SK-N-SH (cell line): ENCODE measurements around the gene SP3. TPM values are rescaled to one million over a fixed set of nuclear protein-coding genes. Genes with fewer than 3 reads are reported as not detected.
A peak's percentile ranks its signal among the peaks of the same experiment; 100 is the strongest.

Source experiments
- CTCF ChIA-PET: fragments of 300-600, 350-600 bp; formaldehyde crosslinking; extraction: SDS; loops from one replicate; lab custom pipeline; 2021; lab: Yijun Ruan, JAX
- POLR2A ChIA-PET: fragments of 350-600 bp; sonication (Branson Sonifier 250); formaldehyde crosslinking; extraction: SDS; loops from one replicate; lab custom pipeline; 2020; ENCODE audit warnings: antibody characterized with exemption, inconsistent platforms; lab: Yijun Ruan, JAX
- DNase-seq: peaks from one replicate; pipeline ENCODE4 v3.0.0; 2012
- H2AFZ ChIP-seq: fragments of 200-600 bp; sonication (generic); 2 replicates; pipeline ENCODE4 v1.8.1; 2016; ENCODE audit warnings: antibody characterized with exemption, mild to moderate bottlenecking, low read depth
- H3F3A ChIP-seq: fragments of 200-600 bp; sonication (generic); replicated peaks from 2 replicates; pipeline ENCODE3; 2016; ENCODE audit warnings: antibody characterized with exemption, mild to moderate bottlenecking; ENCODE audit not compliant: insufficient read depth
- H3K27ac ChIP-seq, 2 experiments: fragments of 200-500 bp in 1 of 2; fragments of 200-600 bp in 1 of 2; sonication (Bioruptor generic) in 1 of 2; sonication (generic), shearing (Covaris generic) in 1 of 2; 2 replicates each; pipeline versions ENCODE4 v1.5.1 to v1.6.1; 2014 to 2016; ENCODE audit warnings: low read depth in 2 of 2, inconsistent platforms in 1 of 2, low read length in 1 of 2, mild to moderate bottlenecking in 1 of 2, mixed read lengths in 1 of 2
- H3K27me3 ChIP-seq: fragments of 200-600 bp; sonication (generic), shearing (Covaris generic); 2 replicates; pipeline ENCODE4 v1.6.1; 2016; ENCODE audit warnings: mixed run types; ENCODE audit not compliant: insufficient read depth
- H3K36me3 ChIP-seq, 2 experiments: fragments of 200-500 bp in 1 of 2; fragments of 200-600 bp in 1 of 2; sonication (Bioruptor generic) in 1 of 2; sonication (generic) in 1 of 2; replicated peaks in 1 of 2; 2 replicates each; pipeline versions ENCODE3 to v1.5.1; 2014 to 2016; ENCODE audit warnings: low read length in 1 of 2, mild to moderate bottlenecking in 1 of 2; ENCODE audit not compliant: insufficient read depth in 2 of 2, control insufficient read depth in 1 of 2
- H3K4me1 ChIP-seq, 2 experiments: fragments of 200-500 bp in 1 of 2; fragments of 200-600 bp in 1 of 2; sonication (Bioruptor generic) in 1 of 2; sonication (generic), shearing (Covaris generic) in 1 of 2; 2 replicates each; pipeline versions ENCODE4 v1.5.1 to v1.6.1; 2014 to 2016; ENCODE audit warnings: low read depth in 1 of 2, low read length in 1 of 2, mixed run types in 1 of 2; ENCODE audit not compliant: insufficient read depth in 2 of 2, control insufficient read depth in 1 of 2
- H3K4me2 ChIP-seq: fragments of 200-600 bp; sonication (generic), shearing (Covaris generic); 2 replicates; pipeline ENCODE4 v1.6.1; 2017; ENCODE audit warnings: mixed run types
- H3K4me3 ChIP-seq, 2 experiments: fragments of 200-500 bp in 1 of 2; fragments of 200-600 bp in 1 of 2; sonication (Bioruptor generic) in 1 of 2; sonication (generic), shearing (Covaris generic) in 1 of 2; 2 replicates each; pipeline versions ENCODE4 v1.5.1 to v1.8.1; 2014 to 2016; ENCODE audit warnings: low read depth in 2 of 2, inconsistent platforms in 1 of 2, low read length in 1 of 2, mild to moderate bottlenecking in 1 of 2, mixed read lengths in 1 of 2, moderate library complexity in 1 of 2
- H3K79me2 ChIP-seq: fragments of 200-600 bp; sonication (generic); 2 replicates; pipeline ENCODE4 v1.8.1; 2017; ENCODE audit warnings: mild to moderate bottlenecking; ENCODE audit not compliant: insufficient read depth
- H3K9ac ChIP-seq: fragments of 200-600 bp; sonication (generic); 2 replicates; pipeline ENCODE4 v1.6.1; 2017; ENCODE audit warnings: mixed run types
- H3K9me2 ChIP-seq: fragments of 200-600 bp; sonication (generic); 2 replicates; pipeline ENCODE4 v1.6.1; 2017; ENCODE audit warnings: mixed run types
- H3K9me3 ChIP-seq: fragments of 200-600 bp; sonication (generic); 2 replicates; pipeline ENCODE4 v1.6.1; 2017; ENCODE audit warnings: mixed run types, mild to moderate bottlenecking, moderate library complexity
- H4K20me1 ChIP-seq: fragments of 200-600 bp; sonication (generic); 2 replicates; pipeline ENCODE4 v1.6.1; 2017; ENCODE audit warnings: mild to moderate bottlenecking, mixed run types; ENCODE audit not compliant: insufficient read depth
- CHD2 ChIP-seq: fragments of 150-350 bp; IDR thresholded peaks from 2 replicates; pipeline ENCODE4 v1.6.1; 2018; ENCODE audit warnings: low read length; ENCODE audit not compliant: partially characterized antibody
- EP300 ChIP-seq, 2 experiments: IDR thresholded peaks; 2 replicates each; pipeline versions ENCODE4 v1.4.0 to v1.6.1; 2012; ENCODE audit warnings: borderline replicate concordance in 1 of 2, low read depth in 1 of 2, low read length in 1 of 2
- EZH2phosphoT487 ChIP-seq: fragments of 200-600 bp; sonication (generic); IDR thresholded peaks from 2 replicates; pipeline ENCODE4 v1.6.1; 2017; ENCODE audit warnings: low read depth, mixed run types, mild to moderate bottlenecking, antibody characterized with exemption, moderate library complexity, borderline replicate concordance
- FOXJ3 ChIP-seq: sonication (generic); formaldehyde crosslinking; IDR thresholded peaks from 2 replicates; pipeline ENCODE4 v1.5.1; 2020; ENCODE audit warnings: mild to moderate bottlenecking, missing genetic modification reagents
- FOXM1 ChIP-seq: IDR thresholded peaks from 2 replicates; pipeline ENCODE4 v1.4.0; 2012; ENCODE audit warnings: low read depth, mild to moderate bottlenecking
- GATA2 ChIP-seq: sonication (generic); formaldehyde crosslinking; IDR thresholded peaks from 2 replicates; pipeline ENCODE4 v1.5.0; 2020; ENCODE audit warnings: mild to moderate bottlenecking, missing genetic modification reagents
- JUND ChIP-seq: IDR thresholded peaks from 2 replicates; pipeline ENCODE4 v1.4.0; 2012
- MXI1 ChIP-seq: IDR thresholded peaks from 2 replicates; pipeline ENCODE4 v1.6.1; 2012; ENCODE audit warnings: mild to moderate bottlenecking, low read depth, low read length, improper control_type of control experiment
- NFIC ChIP-seq: IDR thresholded peaks from 2 replicates; pipeline ENCODE4 v1.4.0; 2012; ENCODE audit warnings: borderline replicate concordance
- NRF1 ChIP-seq: IDR thresholded peaks from 2 replicates; pipeline ENCODE4 v1.6.1; 2012; ENCODE audit warnings: low read depth, mild to moderate bottlenecking, low read length
- POLR2AphosphoS5 ChIP-seq: IDR thresholded peaks from 2 replicates; pipeline ENCODE4 v1.6.1; 2012; ENCODE audit warnings: low read depth, low read length
- RCOR1 ChIP-seq: fragments of 150-350 bp; IDR thresholded peaks from 2 replicates; pipeline ENCODE4 v1.6.1; 2017; ENCODE audit warnings: antibody characterized with exemption, low read length
- REST ChIP-seq: IDR thresholded peaks from 2 replicates; pipeline ENCODE4 v1.6.1; 2012; ENCODE audit warnings: mild to moderate bottlenecking, low read depth, low read length, moderate library complexity
- RXRA ChIP-seq: IDR thresholded peaks from 2 replicates; pipeline ENCODE4 v1.4.0; 2012; ENCODE audit warnings: low read depth, mild to moderate bottlenecking, borderline replicate concordance
- TAF1 ChIP-seq: IDR thresholded peaks from 2 replicates; pipeline ENCODE4 v1.6.1; 2012; ENCODE audit warnings: low read depth, mild to moderate bottlenecking, low read length, moderate library complexity, borderline replicate concordance
- TCF12 ChIP-seq: IDR thresholded peaks from 2 replicates; pipeline ENCODE4 v1.4.0; 2012
- TEAD4 ChIP-seq: IDR thresholded peaks from 2 replicates; pipeline ENCODE4 v1.4.0; 2012; ENCODE audit warnings: mild to moderate bottlenecking, borderline replicate concordance; ENCODE audit not compliant: insufficient read depth
- USF1 ChIP-seq: IDR thresholded peaks from 2 replicates; pipeline ENCODE4 v1.4.0; 2012; ENCODE audit warnings: low read depth, borderline replicate concordance
- ZBTB33 ChIP-seq: IDR thresholded peaks from 2 replicates; pipeline ENCODE4 v1.4.0; 2012; ENCODE audit warnings: low read depth, borderline replicate concordance
- WGBS: methylation state at CpG from one replicate; pipeline ENCODE4 v1.1.6; 2017; ENCODE audit warnings: low lambda C conversion rate; 5-methylcytosine and 5-hydroxymethylcytosine counted together
- polyA plus RNA-seq, 3 experiments: library from polyadenylated mRNA; depleted of rRNA; stranded (reverse); fragments of >200 nt; gene quantifications; 2 replicates each; pipeline ENCODE4 v1.2.3, GENCODE V29; 2012

SP3 gene
- polyA plus RNA-seq, 1 of the 3 experiments (the other 2 are of a cell fraction): 23.1 TPM

GRCh38 chr2:173965372-173966025 is at the start of gene SP3 (continued):
- TF ChIP-seq TEAD4: no peak
- TF ChIP-seq NRF1: no peak
- TF ChIP-seq EP300 (IDR thresholded peaks at IDR 0.05; ENCODE audit: borderline replicate concordance in 1 of 2, low read depth in 1 of 2, low read length in 1 of 2): no peak
- no peak for TF ChIP-seq RCOR1
- TF ChIP-seq REST: no peak
- peak; percentile 21; the same call in 1 of the 2 replicates for TF ChIP-seq RXRA
- TF ChIP-seq TAF1: peak; percentile 84
- TF ChIP-seq JUND: peak; percentile 3; the same call in 1 of the 2 replicates
- TF ChIP-seq TCF12: no peak

GRCh38 chr2:174014699-174015070 is 49.5 kb upstream of the SP3 start:
- Histone ChIP-seq H4K20me1 (no peaks in the 10 kb centered on the region), H2AFZ (no peak overlapping the region), H3K27ac (peak overlapping the region in 1 of 2 experiments; percentile 55; a peak in 1 of 4 replicates), H3K9me2 (no peaks in the 10 kb centered on the region), H3K36me3 (no peaks in the 10 kb centered on the region), H3K4me1 (peaks cover 0 to 9% of the 10 kb centered on the region in 2 experiments; a peak in 2 of 4 replicates), H3K4me3 (no peak overlapping the region), H3K27me3 (no peaks in the 10 kb centered on the region), H3K4me2 (no peak overlapping the region), H3K9ac (no peak overlapping the region), H3K79me2 (no peaks in the 10 kb centered on the region), H3F3A (peaks cover 2% of the 10 kb centered on the region), H3K9me3 (no peaks in the 10 kb centered on the region)
- peak; percentile 71 for DNase-seq
- POLR2A ChIA-PET: interaction anchor here (1.4 to 1.7 kb wide), 2 partner anchors 9 to 11 kb away, joined by 4 to 5 read pairs; no protein-coding TSS in a partner anchor
- CTCF ChIA-PET: interaction anchor here (0.9 to 1.9 kb wide), 3 partner anchors 10 to 51 kb away, joined by 3 to 7 read pairs (median 4); no protein-coding TSS in a partner anchor
- 83% methylated on average over 1 of the region's 2 CpGs for WGBS
- TF ChIP-seq MXI1 (peak; percentile 24; the same call in 1 of the 2 replicates), RXRA (no peak), FOXM1 (no peak), TEAD4 (no peak), POLR2AphosphoS5 (no peak), GATA2 (CRISPR knock-in tag) (no peak), TCF12 (no peak), REST (no peak), EP300 (IDR thresholded peaks at IDR 0.05; ENCODE audit: borderline replicate concordance in 1 of 2, low read depth in 1 of 2, low read length in 1 of 2) (peak in 1 of 2 experiments; percentile 69; a peak in 2 of 4 replicates), ZBTB33 (no peak), FOXJ3 (0 out of 2 replicates have a peak, but pooled peaks have one; percentile 44), USF1 (no peak), EZH2phosphoT487 (no peak), NRF1 (no peak), RCOR1 (peak; percentile 27; the same call in 1 of the 2 replicates), CHD2 (peak; percentile 30), NFIC (no peak)
